ENCODE measurements around the gene PAM16.
"Not testable (repeated sequence)": the region's sequence is repeated elsewhere in the genome, so short reads cannot be mapped to it uniquely, and the experiment has no call there.

The PAM16 gene

GRCh38 chr16:4350365-4350786, 745 bp downstream of the PAM16 start:
- no peak for DNase-seq

- DNase-seq = no peak
Observed at GRCh38 chr16:4349332-4349731, 1.8 kb downstream of the PAM16 start.

GRCh38 chr16:4347765-4348509, 3.2 kb downstream of the PAM16 start:
- no peak for DNase-seq

- no peak for DNase-seq
Observed at GRCh38 chr16:4347010-4347409, 4.1 kb downstream of the PAM16 start.

GRCh38 chr16:4345836-4346781, 5.0 kb downstream of the PAM16 start:
- no peak for DNase-seq

GRCh38 chr16:4344983-4345835, 5.9 kb downstream of the PAM16 start:
- DNase-seq = no peak

GRCh38 chr16:4344300-4344982, 6.7 kb downstream of the PAM16 start:
- DNase-seq = not testable (repeated sequence)

- DNase-seq = no peak
Observed at GRCh38 chr16:4342866-4343744, 8.0 kb downstream of the PAM16 start.

GRCh38 chr16:4341250-4341649, 9.9 kb downstream of the PAM16 start:
- DNase-seq = no peak

GRCh38 chr16:4340443-4340842, 10.7 kb downstream of the PAM16 start:
- no peak for DNase-seq

- no peak for DNase-seq
Observed at GRCh38 chr16:4339909-4340308, 11.2 kb downstream of the PAM16 start.

- DNase-seq = no peak
Observed at GRCh38 chr16:4339455-4339854, 11.7 kb downstream of the PAM16 start.

GRCh38 chr16:4338712-4339299, 12.3 kb downstream of the PAM16 start:
- no peak for DNase-seq

- no peak for DNase-seq
Observed at GRCh38 chr16:4338125-4338582, 13.0 kb downstream of the PAM16 start.

GRCh38 chr16:4337540-4338088, 13.5 kb downstream of the PAM16 start:
- no peak for DNase-seq

- no peak for DNase-seq
Observed at GRCh38 chr16:4336701-4337539, 14.2 kb downstream of the PAM16 start.

- DNase-seq = no peak
Observed at GRCh38 chr16:4334724-4335495, 16.2 kb downstream of the PAM16 start.

GRCh38 chr16:4333714-4334113, 17.4 kb downstream of the PAM16 start:
- not testable (repeated sequence) for DNase-seq

- no peak for DNase-seq
Observed at GRCh38 chr16:4333308-4333638, 17.8 kb downstream of the PAM16 start.
